Measurements from ENCODE around the gene KRT1. TPM values are rescaled to one million over a fixed set of nuclear protein-coding genes. Genes with fewer than 3 reads are reported as not detected.

Gene KRT1
- total RNA-seq, 2 experiments from 2014 or later: not detected

DNA sequence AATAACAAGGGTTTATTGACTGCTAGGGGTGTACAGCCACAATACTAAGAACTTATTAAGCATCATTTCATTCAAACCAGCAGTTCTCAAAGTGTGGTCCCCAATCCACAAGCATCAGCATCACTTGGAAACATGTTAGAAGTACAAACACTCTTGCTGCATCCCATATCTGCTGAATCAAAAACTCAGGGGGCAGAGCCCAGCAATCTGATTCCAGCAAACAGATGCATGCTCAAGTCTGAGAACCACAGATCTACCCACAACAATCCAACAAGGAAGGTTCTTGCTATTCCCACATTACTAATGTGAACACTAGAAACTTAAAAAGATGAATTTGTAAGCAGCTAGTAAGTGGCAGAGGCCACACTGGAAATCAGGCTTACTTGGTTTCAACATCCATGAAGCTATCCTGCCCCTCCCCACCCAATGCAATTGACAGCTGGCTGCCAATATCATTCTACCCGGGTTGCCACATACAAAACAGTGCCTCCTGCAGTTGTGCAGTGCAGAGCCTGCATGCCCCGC is 16.9 kb upstream of the KRT1 start:
- Mint-ChIP-seq H3K9me3 (no peaks in the 10 kb centered on the region), H3K4me3 (no peak overlapping the region), H3K27ac (no peak overlapping the region), H3K27me3 (ENCODE audit: low read depth) (no peaks in the 10 kb centered on the region), H3K36me3 (ENCODE audit: low read depth) (no peaks in the 10 kb centered on the region), H3K4me1 (ENCODE audit: low read depth) (no peaks in the 10 kb centered on the region)
- intact Hi-C loops (cut with micrococcal nuclease): no loop called here
- CTCF ChIA-PET: no interaction called here
- DNase-seq: no peak

DNA sequence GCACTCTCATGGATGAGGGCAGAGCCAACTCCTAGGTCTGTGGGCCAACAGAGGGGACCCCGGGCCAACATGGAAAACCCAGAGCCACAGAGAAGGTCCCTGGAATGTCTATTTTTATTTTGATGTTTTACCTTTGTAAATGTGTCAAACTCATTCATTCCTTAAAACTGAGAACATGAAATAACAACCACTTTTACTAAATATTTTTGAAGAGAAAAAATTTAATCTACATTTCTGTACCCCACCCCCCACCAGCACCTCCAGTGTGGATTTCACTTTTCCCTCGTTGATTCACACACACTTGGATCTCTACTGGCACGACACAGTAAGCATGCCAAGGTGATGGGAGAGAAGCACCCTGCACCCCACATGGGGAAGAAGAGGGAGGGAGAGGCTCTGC is 16.4 kb upstream of the KRT1 start:
- CTCF ChIA-PET: no interaction called here
- intact Hi-C loops (cut with micrococcal nuclease): no loop called here
- H3K4me1 Mint-ChIP-seq (ENCODE audit: low read depth): peaks cover 4% of the 10 kb centered on the region
- no peak overlapping the region for H3K27ac Mint-ChIP-seq
- no peaks in the 10 kb centered on the region for H3K9me3 Mint-ChIP-seq
- DNase-seq: no peak
- H3K27me3 Mint-ChIP-seq (ENCODE audit: low read depth): no peaks in the 10 kb centered on the region
- H3K4me3 Mint-ChIP-seq: no peak overlapping the region
- no peaks in the 10 kb centered on the region for H3K36me3 Mint-ChIP-seq (ENCODE audit: low read depth)

DNA sequence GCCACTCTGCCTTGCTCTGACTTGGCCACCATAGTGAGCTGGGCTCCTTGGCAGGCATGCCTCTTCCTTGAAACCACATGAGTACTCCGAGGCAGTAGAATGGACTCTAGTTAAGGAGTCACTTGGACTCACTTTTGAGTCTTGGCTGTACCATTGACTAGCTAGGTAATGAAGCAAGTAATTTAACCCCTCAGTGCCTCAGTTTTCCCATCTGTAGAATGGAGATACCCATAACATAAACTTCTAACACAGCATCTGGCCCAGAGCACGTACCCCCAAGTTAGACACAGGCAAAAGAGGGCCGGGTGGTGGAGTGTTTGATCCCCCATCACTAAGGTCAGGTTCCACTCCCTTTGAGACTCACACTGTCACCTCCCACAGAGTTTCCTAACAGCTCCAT is 14.8 kb upstream of the KRT1 start:
- Mint-ChIP-seq H3K27me3 (ENCODE audit: low read depth) (no peaks in the 10 kb centered on the region), H3K27ac (no peak overlapping the region), H3K9me3 (no peaks in the 10 kb centered on the region), H3K4me3 (no peak overlapping the region), H3K36me3 (ENCODE audit: low read depth) (no peaks in the 10 kb centered on the region), H3K4me1 (ENCODE audit: low read depth) (peaks cover 19% of the 10 kb centered on the region)
- CTCF ChIA-PET: no interaction called here
- DNase-seq: no peak
- intact Hi-C loops (cut with micrococcal nuclease): no loop called here

DNA sequence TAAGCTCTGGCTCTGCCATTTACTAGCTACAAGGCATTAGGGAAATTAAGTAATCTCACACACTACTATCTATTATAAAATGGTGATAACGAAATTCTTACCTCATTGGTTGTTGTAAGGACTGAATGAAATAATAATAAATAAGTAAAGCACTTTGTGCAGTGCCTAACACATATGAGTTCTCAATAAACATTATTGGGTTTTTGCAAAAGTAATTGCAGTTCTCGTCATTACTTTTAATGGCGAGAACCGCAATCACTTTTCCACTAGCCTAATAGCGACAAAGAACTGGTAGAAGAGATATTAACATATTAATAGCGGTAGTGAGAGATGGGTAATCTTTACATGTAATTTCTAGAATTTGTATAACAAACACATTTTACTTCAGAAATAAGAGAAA is 13.9 kb upstream of the KRT1 start:
- CTCF ChIA-PET: no interaction called here
- intact Hi-C loops (cut with micrococcal nuclease): no loop called here
- Mint-ChIP-seq H3K27me3 (ENCODE audit: low read depth) (no peaks in the 10 kb centered on the region), H3K36me3 (ENCODE audit: low read depth) (no peaks in the 10 kb centered on the region), H3K9me3 (no peaks in the 10 kb centered on the region), H3K4me1 (ENCODE audit: low read depth) (peaks cover 21% of the 10 kb centered on the region), H3K27ac (no peak overlapping the region), H3K4me3 (no peak overlapping the region)
- no peak for DNase-seq

DNA sequence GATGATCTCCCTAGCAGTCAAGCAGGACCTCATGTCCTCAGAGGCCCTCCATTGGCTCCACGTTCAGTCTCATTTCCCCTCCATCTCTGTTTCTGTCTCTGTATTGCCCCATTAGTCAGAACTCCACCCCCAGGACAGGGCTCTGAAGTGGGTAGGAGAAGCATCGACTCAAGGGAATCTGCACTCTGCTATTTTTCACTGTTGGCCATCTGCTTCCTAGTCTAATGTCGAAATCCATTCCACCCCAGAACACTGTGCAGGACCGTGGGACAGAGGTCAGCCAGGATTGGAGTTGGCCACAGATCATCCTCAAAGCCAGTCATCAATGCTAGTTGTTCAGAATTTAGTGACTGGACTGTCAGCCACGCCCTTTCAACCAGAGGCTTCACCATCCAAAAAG is 13.1 kb upstream of the KRT1 start:
- intact Hi-C loops (cut with micrococcal nuclease): no loop called here
- Mint-ChIP-seq H3K27ac (no peak overlapping the region), H3K9me3 (no peaks in the 10 kb centered on the region), H3K36me3 (ENCODE audit: low read depth) (no peaks in the 10 kb centered on the region), H3K27me3 (ENCODE audit: low read depth) (no peaks in the 10 kb centered on the region), H3K4me1 (ENCODE audit: low read depth) (peaks cover 21% of the 10 kb centered on the region), H3K4me3 (no peak overlapping the region)
- CTCF ChIA-PET: no interaction called here
- DNase-seq: no peak

DNA sequence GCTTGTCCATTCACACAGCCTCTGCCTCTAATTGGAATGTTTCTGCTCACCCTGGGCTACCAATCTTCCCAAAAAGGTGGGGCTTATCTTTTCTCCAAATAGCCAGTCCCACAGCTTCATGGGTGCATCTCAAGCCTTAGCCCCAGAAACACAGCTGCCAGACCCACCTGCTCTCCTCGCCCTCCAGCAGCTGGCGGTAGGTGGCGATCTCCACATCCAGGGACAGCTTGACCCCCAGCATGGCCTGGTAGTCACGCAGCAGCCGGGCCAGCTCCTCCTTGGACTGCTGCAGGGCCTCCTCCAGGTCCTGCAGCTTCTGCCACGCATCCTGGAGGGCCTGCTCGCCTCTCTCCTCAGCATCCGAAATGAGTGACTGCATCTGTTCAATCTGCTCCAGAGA is 12.0 kb upstream of the KRT1 start:
- Mint-ChIP-seq H3K27ac (no peak overlapping the region), H3K9me3 (no peaks in the 10 kb centered on the region), H3K27me3 (ENCODE audit: low read depth) (no peaks in the 10 kb centered on the region), H3K4me1 (ENCODE audit: low read depth) (peaks cover 25% of the 10 kb centered on the region), H3K36me3 (ENCODE audit: low read depth) (no peaks in the 10 kb centered on the region), H3K4me3 (no peak overlapping the region)
- CTCF ChIA-PET: interaction anchor here (0.6 to 2.8 kb wide), 4 partner anchors 93 to 188 kb away, joined by 3 to 10 read pairs (median 4); no protein-coding TSS in a partner anchor
- DNase-seq: no peak
- intact Hi-C loops (cut with micrococcal nuclease): no loop called here

DNA sequence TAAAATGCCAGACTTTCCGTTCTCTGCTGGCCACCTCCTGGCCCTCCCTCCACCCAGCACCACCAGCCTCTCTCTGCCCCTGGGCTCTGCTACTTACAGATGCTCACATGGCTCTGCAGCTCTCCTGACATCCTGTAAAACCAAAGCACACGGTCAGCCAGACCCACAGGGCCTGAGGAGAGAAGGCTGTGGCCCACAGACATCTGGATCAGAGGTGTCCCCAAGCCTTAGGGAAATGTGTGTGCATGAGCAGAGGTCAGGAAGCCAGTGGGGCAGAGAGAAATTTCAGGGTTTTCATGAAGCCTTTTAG is 11.6 kb upstream of the KRT1 start:
- intact Hi-C loops (cut with micrococcal nuclease): loop anchor here (2.0 kb wide), 1 partner anchor 81 kb away; no protein-coding TSS in a partner anchor
- no peaks in the 10 kb centered on the region for H3K27me3 Mint-ChIP-seq (ENCODE audit: low read depth)

DNA sequence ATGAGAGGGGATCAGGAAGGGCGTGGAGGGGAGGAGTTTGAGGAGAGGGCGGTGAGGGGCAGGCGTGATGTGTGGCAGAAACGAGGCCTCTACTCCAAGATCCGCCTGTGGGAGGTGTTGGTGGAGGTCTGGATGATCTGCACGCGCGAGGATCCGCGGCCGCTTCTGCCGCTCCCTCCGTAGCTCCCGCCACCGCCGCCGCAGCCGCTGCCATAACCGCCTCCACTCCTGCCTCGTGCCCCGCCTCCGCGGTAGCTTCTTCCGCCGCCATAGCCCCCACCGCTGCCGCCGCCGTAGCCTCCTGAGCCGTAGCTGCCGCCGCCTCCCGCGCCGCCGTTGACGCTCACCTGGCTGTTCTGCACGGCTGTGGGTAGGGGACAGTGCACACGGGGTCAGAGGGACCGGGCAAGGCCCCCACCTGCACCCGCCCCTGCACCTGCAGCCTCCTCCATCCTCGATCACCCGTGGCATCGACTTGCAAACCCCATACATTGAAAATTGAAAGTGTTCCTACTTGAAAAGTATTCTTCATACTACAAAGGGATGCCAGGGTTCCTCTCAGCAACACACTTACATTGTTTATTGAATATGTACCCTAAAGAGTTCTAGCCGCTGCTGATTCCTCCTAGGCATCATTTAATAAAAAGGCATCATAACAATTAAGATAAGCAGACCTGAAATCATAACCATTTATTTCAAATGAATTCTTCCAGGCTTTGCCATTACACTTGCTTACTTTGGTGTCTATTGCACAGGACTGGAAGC is 11.1 kb upstream of the KRT1 start:
- peaks cover 25% of the 10 kb centered on the region for H3K4me1 Mint-ChIP-seq (ENCODE audit: low read depth)
- H3K27ac Mint-ChIP-seq: no peak overlapping the region
- intact Hi-C loops (cut with micrococcal nuclease): loop anchor here (2.0 kb wide), 1 partner anchor 80 kb away; no protein-coding TSS in a partner anchor
- peak overlapping the region; percentile 70 for H3K4me3 Mint-ChIP-seq
- DNase-seq: peak; percentile 73
- CTCF ChIA-PET: interaction anchor here (1.0 to 2.8 kb wide), 3 partner anchors 108 to 189 kb away, joined by 3 to 10 read pairs (median 5); no protein-coding TSS in a partner anchor
- no peaks in the 10 kb centered on the region for H3K9me3 Mint-ChIP-seq
- no peaks in the 10 kb centered on the region for H3K36me3 Mint-ChIP-seq (ENCODE audit: low read depth)
- no peaks in the 10 kb centered on the region for H3K27me3 Mint-ChIP-seq (ENCODE audit: low read depth)

More for the DNA sequence above, 11.6 kb upstream of the KRT1 start:
- Mint-ChIP-seq H3K27ac (no peak overlapping the region), H3K9me3 (no peaks in the 10 kb centered on the region), H3K4me1 (ENCODE audit: low read depth) (peaks cover 25% of the 10 kb centered on the region), H3K4me3 (no peak overlapping the region), H3K36me3 (ENCODE audit: low read depth) (no peaks in the 10 kb centered on the region)
- no peak for DNase-seq
- CTCF ChIA-PET: interaction anchor here (2.2 to 2.8 kb wide), 2 partner anchors 108 to 188 kb away, joined by 5 to 10 read pairs; no protein-coding TSS in a partner anchor

DNA sequence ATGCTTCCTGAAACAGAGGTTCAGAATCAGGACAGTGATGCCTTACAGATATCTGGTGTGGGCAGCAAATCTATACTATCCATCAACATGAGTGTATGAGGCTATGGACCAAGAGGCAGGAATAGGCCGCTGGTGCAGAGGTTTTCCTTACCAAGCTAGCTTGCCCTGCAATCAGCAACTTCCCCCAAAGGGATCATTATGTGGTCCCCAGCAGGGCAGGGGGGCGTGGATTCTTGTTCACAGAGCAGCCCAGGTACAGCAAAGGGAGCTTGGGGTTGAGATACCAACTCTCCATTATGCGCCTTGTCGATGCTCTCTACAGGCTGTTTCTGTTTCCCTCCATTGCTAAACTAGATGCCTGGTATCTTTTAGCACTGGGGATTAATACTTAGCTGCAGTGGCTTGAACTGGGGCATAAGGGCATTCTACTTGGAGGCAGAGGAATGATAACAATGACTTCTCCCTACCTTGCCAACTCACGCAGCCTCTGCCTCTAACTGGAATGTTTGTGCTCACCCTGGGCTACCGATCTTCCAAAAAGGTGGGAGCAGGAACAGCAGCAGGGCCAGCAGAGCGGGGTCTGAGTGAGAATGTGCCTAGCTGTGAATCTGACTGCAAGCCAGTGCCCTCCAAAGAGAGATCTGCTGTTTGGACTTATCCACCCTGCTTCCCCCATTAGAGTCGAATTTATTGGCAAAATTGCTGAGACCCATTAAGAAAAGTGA is 10.3 kb upstream of the KRT1 start:
- CTCF ChIA-PET: interaction anchor here (0.8 to 2.8 kb wide), 5 partner anchors 48 to 190 kb away, joined by 3 to 10 read pairs (median 4); no protein-coding TSS in a partner anchor
- no peaks in the 10 kb centered on the region for H3K27me3 Mint-ChIP-seq (ENCODE audit: low read depth)
- peaks cover 25% of the 10 kb centered on the region for H3K4me1 Mint-ChIP-seq (ENCODE audit: low read depth)
- intact Hi-C loops (cut with micrococcal nuclease): loop anchor here (2.0 kb wide), 1 partner anchor 80 kb away; no protein-coding TSS in a partner anchor
- H3K9me3 Mint-ChIP-seq: no peaks in the 10 kb centered on the region
- H3K4me3 Mint-ChIP-seq: peak overlapping the region; percentile 70
- H3K36me3 Mint-ChIP-seq (ENCODE audit: low read depth): no peaks in the 10 kb centered on the region
- no peak for DNase-seq
- H3K27ac Mint-ChIP-seq: no peak overlapping the region

DNA sequence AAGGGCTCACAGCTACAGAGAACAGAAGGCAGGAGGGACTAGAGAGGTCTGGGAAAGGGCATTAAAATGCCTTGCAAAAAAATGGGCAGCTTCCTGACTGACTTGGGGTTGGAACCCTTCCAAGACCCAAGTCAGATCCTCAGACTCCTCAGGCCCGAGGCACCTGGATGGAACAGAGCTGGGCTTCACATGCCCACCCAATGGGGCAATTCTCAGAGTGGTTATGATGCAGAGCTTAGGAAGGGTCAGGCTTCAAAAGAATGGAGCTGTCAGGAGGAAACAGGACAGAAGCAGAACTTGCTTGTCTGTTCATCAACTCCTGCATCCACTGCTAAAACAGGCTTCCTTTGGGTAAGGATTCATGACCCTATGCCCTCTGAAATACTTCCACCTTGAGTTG is 9.7 kb upstream of the KRT1 start:
- DNase-seq: no peak
- H3K27ac Mint-ChIP-seq: no peak overlapping the region
- H3K4me3 Mint-ChIP-seq: no peak overlapping the region
- H3K27me3 Mint-ChIP-seq (ENCODE audit: low read depth): no peaks in the 10 kb centered on the region
- no peaks in the 10 kb centered on the region for H3K36me3 Mint-ChIP-seq (ENCODE audit: low read depth)
- CTCF ChIA-PET: interaction anchor here (0.8 to 2.8 kb wide), 4 partner anchors 47 to 190 kb away, joined by 3 to 10 read pairs (median 4); no protein-coding TSS in a partner anchor
- peaks cover 25% of the 10 kb centered on the region for H3K4me1 Mint-ChIP-seq (ENCODE audit: low read depth)
- no peaks in the 10 kb centered on the region for H3K9me3 Mint-ChIP-seq
- intact Hi-C loops (cut with micrococcal nuclease): loop anchor here (2.0 kb wide), 1 partner anchor 79 kb away; no protein-coding TSS in a partner anchor

DNA sequence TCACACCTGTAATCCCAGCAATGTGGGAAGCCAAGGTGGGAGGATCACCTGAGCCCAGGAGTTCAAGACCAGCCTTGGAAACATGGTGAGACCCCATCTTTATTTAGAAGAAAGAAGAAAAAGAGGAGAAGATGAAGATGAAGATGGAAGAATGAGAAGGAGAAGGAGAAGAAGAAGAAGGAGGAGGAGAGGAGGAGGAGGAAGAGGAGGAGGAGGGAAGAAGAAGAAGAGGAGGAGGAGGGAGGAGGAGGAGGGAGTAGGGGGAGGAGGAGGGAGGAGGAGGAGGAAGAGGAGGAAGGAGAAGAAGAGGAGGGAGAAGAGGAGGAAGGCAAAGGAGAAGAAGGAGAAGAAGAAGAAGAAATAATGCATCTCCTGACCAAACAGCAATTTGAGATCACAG is 9.0 kb upstream of the KRT1 start:
- no peaks in the 10 kb centered on the region for H3K9me3 Mint-ChIP-seq
- intact Hi-C loops (cut with micrococcal nuclease): no loop called here
- CTCF ChIA-PET: no interaction called here
- H3K27me3 Mint-ChIP-seq (ENCODE audit: low read depth): no peaks in the 10 kb centered on the region
- H3K4me3 Mint-ChIP-seq: no peak overlapping the region
- H3K36me3 Mint-ChIP-seq (ENCODE audit: low read depth): no peaks in the 10 kb centered on the region
- DNase-seq: no peak
- H3K27ac Mint-ChIP-seq: no peak overlapping the region
- H3K4me1 Mint-ChIP-seq (ENCODE audit: low read depth): peaks cover 25% of the 10 kb centered on the region

DNA sequence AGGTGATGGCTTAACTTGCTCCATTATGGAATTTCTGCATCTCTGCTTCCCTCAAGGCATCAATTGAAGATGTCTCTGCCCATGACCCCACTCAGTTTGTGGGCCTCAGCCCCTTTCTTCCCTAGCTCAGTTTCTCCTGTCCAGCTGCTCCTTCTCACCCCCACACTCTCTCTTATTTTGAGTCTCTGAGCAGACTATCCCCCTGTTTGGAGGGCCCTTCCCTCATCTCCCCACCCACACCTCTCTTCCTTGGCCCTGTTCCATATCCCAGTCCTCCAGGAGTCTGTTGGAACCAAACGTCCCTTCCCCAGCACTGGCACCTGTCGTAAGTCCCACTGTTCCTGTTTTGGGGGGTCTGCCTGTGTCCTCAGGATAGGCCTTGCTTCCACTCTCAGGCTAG is 8.3 kb upstream of the KRT1 start:
- no peak for DNase-seq
- Mint-ChIP-seq H3K27ac (no peak overlapping the region), H3K9me3 (no peaks in the 10 kb centered on the region), H3K4me1 (ENCODE audit: low read depth) (peaks cover 25% of the 10 kb centered on the region), H3K36me3 (ENCODE audit: low read depth) (no peaks in the 10 kb centered on the region), H3K4me3 (no peak overlapping the region), H3K27me3 (ENCODE audit: low read depth) (no peaks in the 10 kb centered on the region)
- CTCF ChIA-PET: interaction anchor here (1.2 kb wide), 1 partner anchor 189 kb away, joined by 3 read pairs; no protein-coding TSS in a partner anchor
- intact Hi-C loops (cut with micrococcal nuclease): no loop called here

All from activated naive CD4-positive, alpha-beta T cell treated with anti-CD3 and anti-CD28 coated beads for 36 hours (primary cell).